Suprapubic skin (tissue), 4 donors: ENCODE results near the gene CUL9. TPM values are rescaled to one million over a fixed set of nuclear protein-coding genes. Genes with fewer than 3 reads are reported as not detected.

ENCODE experiments used
- DNase-seq, 2 donors: peaks; one replicate each; pipeline ENCODE4 v3.0.0-alpha.2; 2019; ENCODE audit warnings: low spot score in 2 of 2
- H3K27ac ChIP-seq: fragments of 200-600 bp; sonication (generic); one replicate; pipeline ENCODE4 v1.5.1; 2019
- H3K27me3 ChIP-seq: fragments of 200-600 bp; sonication (generic); one replicate; pipeline ENCODE4 v1.5.1; 2019
- H3K36me3 ChIP-seq: fragments of 200-600 bp; sonication (generic); one replicate; pipeline ENCODE4 v1.5.1; 2019
- H3K4me1 ChIP-seq: fragments of 200-600 bp; sonication (generic); one replicate; pipeline ENCODE4 v1.5.1; 2019
- H3K4me3 ChIP-seq: fragments of 200-600 bp; sonication (generic); one replicate; pipeline ENCODE4 v1.5.1; 2019; ENCODE audit warnings: mild to moderate bottlenecking
- H3K9me3 ChIP-seq: fragments of 200-600 bp; sonication (generic); one replicate; pipeline ENCODE4 v1.5.1; 2019
- CTCF ChIP-seq, 2 donors: fragments of 200-600 bp in 1 of 2; fragments of 450-650 bp in 1 of 2; sonication (generic) in 1 of 2; IDR thresholded peaks; one replicate each; pipeline ENCODE4 v1.5.1; 2016 to 2019; ENCODE audit warnings: antibody characterized with exemption in 2 of 2, mild to moderate bottlenecking in 1 of 2, moderate library complexity in 1 of 2
- EP300 ChIP-seq: sonication (generic); formaldehyde crosslinking; IDR thresholded peaks from one replicate; pipeline ENCODE4 v1.6.1; 2017; ENCODE audit warnings: antibody characterized with exemption
- POLR2A ChIP-seq, 2 donors: fragments of 450-650 bp; IDR thresholded peaks; one replicate each; pipeline ENCODE4 v1.6.1; 2017; ENCODE audit warnings: antibody characterized with exemption in 2 of 2, mild to moderate bottlenecking in 2 of 2, moderate library complexity in 2 of 2
- POLR2AphosphoS5 ChIP-seq, 3 donors: sonication (generic); formaldehyde crosslinking; IDR thresholded peaks; one replicate each; pipeline ENCODE4 v1.6.1; 2017; ENCODE audit warnings: antibody characterized with exemption in 3 of 3
- WGBS: methylation state at CpG from one replicate; pipeline ENCODE4 v1.1.5; 2018; 5-methylcytosine and 5-hydroxymethylcytosine counted together
- total RNA-seq, 4 donors: library from RNA; depleted of rRNA; stranded (reverse); fragments of >200 nt; gene quantifications; one replicate each; pipeline ENCODE4 v1.1.0, GENCODE V29; 2016

Gene CUL9
- total RNA-seq, 4 donors from 2014 or later = 51.8 to 130 (median 92.4) TPM

GRCh38 chr6:43193929-43194328, 11.9 kb downstream of the CUL9 start:
- 91% methylated on average over 5 of the region's 5 CpGs for WGBS
- H3K27ac ChIP-seq = no peak overlapping the region
- H3K4me1 ChIP-seq = no peaks in the 10 kb centered on the region
- no peaks in the 10 kb centered on the region for H3K9me3 ChIP-seq
- H3K27me3 ChIP-seq = no peaks in the 10 kb centered on the region
- H3K36me3 ChIP-seq = peaks cover 65% of the 10 kb centered on the region
- no peak for TF ChIP-seq CTCF (IDR thresholded peaks at IDR 0.05)
- TF ChIP-seq EP300 = no peak
- TF ChIP-seq POLR2A (IDR thresholded peaks at IDR 0.05) = no peak
- no peak for TF ChIP-seq POLR2AphosphoS5 (IDR thresholded peaks at IDR 0.05)
- DNase-seq = no peak
- no peak overlapping the region for H3K4me3 ChIP-seq

GRCh38 chr6:43196337-43196736, 14.3 kb downstream of the CUL9 start:
- WGBS = 87% methylated on average over 5 of the region's 5 CpGs
- no peak for TF ChIP-seq POLR2AphosphoS5 (IDR thresholded peaks at IDR 0.05)
- TF ChIP-seq POLR2A (IDR thresholded peaks at IDR 0.05) = no peak
- TF ChIP-seq CTCF (IDR thresholded peaks at IDR 0.05) = no peak
- TF ChIP-seq EP300 = no peak
- H3K4me3 ChIP-seq = no peak overlapping the region
- no peaks in the 10 kb centered on the region for H3K4me1 ChIP-seq
- H3K27ac ChIP-seq = no peak overlapping the region
- no peaks in the 10 kb centered on the region for H3K9me3 ChIP-seq
- DNase-seq = no peak
- peaks cover 80% of the 10 kb centered on the region for H3K36me3 ChIP-seq
- no peaks in the 10 kb centered on the region for H3K27me3 ChIP-seq

- TF ChIP-seq POLR2A (IDR thresholded peaks at IDR 0.05) (no peak), EP300 (no peak), CTCF (IDR thresholded peaks at IDR 0.05) (no peak), POLR2AphosphoS5 (IDR thresholded peaks at IDR 0.05) (no peak)
- Histone ChIP-seq H3K9me3 (no peaks in the 10 kb centered on the region), H3K36me3 (peaks cover 71% of the 10 kb centered on the region), H3K27me3 (no peaks in the 10 kb centered on the region), H3K27ac (no peak overlapping the region), H3K4me3 (no peak overlapping the region), H3K4me1 (no peaks in the 10 kb centered on the region)
- 93% methylated on average over 2 of the region's 6 CpGs for WGBS
- peak in 1 of 2 donors; percentile 68 for DNase-seq
These were observed 17.9 kb downstream of the CUL9 start for GRCh38 chr6:43199912-43200311.

- no peaks in the 10 kb centered on the region for H3K4me1 ChIP-seq
- H3K9me3 ChIP-seq = no peaks in the 10 kb centered on the region
- peak in 1 of 2 donors; percentile 69 for DNase-seq
- no peak overlapping the region for H3K4me3 ChIP-seq
- no peaks in the 10 kb centered on the region for H3K27me3 ChIP-seq
- WGBS = 90% methylated on average over 6 of the region's 6 CpGs
- H3K36me3 ChIP-seq = peaks cover 73% of the 10 kb centered on the region
- no peak overlapping the region for H3K27ac ChIP-seq
- TF ChIP-seq POLR2A (IDR thresholded peaks at IDR 0.05) (no peak), POLR2AphosphoS5 (IDR thresholded peaks at IDR 0.05) (no peak), EP300 (no peak)
These were observed 18.5 kb downstream of the CUL9 start for GRCh38 chr6:43200541-43200940.

GRCh38 chr6:43202451-43202850, 20.5 kb downstream of the CUL9 start:
- Histone ChIP-seq H3K36me3 (peaks cover 61% of the 10 kb centered on the region), H3K27ac (no peak overlapping the region), H3K27me3 (no peaks in the 10 kb centered on the region), H3K9me3 (no peaks in the 10 kb centered on the region), H3K4me1 (no peaks in the 10 kb centered on the region), H3K4me3 (no peak overlapping the region)
- TF ChIP-seq POLR2AphosphoS5 (IDR thresholded peaks at IDR 0.05) (no peak), POLR2A (IDR thresholded peaks at IDR 0.05) (no peak), EP300 (no peak), CTCF (IDR thresholded peaks at IDR 0.05) (no peak)
- peak in 1 of 2 donors; percentile 58 for DNase-seq
- WGBS = 90% methylated on average over 5 of the region's 5 CpGs
